GM23338 (cell line): ENCODE results near the gene ACOXL. TPM values are rescaled to one million over a fixed set of nuclear protein-coding genes. Genes with fewer than 3 reads are reported as not detected.

ENCODE experiments used
- ATAC-seq: fragments of 200-7000 bp; cut with Tn5 transposase; 3 replicates; pipeline ENCODE4 v1.9.1; 2020
- DNase-seq: peaks from one replicate; pipeline ENCODE4 v3.0.0-alpha.2; 2015; ENCODE audit warnings: low spot score
- H2AFZ ChIP-seq: fragments of 200-600 bp; sonication (generic); 2 replicates; pipeline ENCODE4 v1.8.0; 2016; ENCODE audit warnings: antibody characterized with exemption, mild to moderate bottlenecking, moderate library complexity
- H3F3A ChIP-seq: fragments of 200-600 bp; sonication (generic); replicated peaks from 2 replicates; pipeline ENCODE4 v1.8.0; 2017; ENCODE audit warnings: antibody characterized with exemption, mixed run types, low read depth
- H3K27ac ChIP-seq: fragments of 200-600 bp; sonication (generic); 2 replicates; pipeline ENCODE4 v1.6.1; 2016; ENCODE audit warnings: low read depth
- H3K27me3 ChIP-seq: fragments of 200-600 bp; sonication (generic); 2 replicates; pipeline ENCODE4 v1.8.0; 2016; ENCODE audit warnings: mild to moderate bottlenecking, mixed run types, moderate library complexity; ENCODE audit not compliant: insufficient read depth
- H3K36me3 ChIP-seq: fragments of 200-600 bp; sonication (generic); 2 replicates; pipeline ENCODE4 v1.8.0; 2016; ENCODE audit warnings: mild to moderate bottlenecking; ENCODE audit not compliant: insufficient read depth
- H3K4me1 ChIP-seq: fragments of 200-600 bp; sonication (generic); 2 replicates; pipeline ENCODE4 v1.8.0; 2016; ENCODE audit warnings: mild to moderate bottlenecking, moderate library complexity; ENCODE audit not compliant: insufficient read depth
- H3K4me2 ChIP-seq: fragments of 200-600 bp; sonication (generic); 2 replicates; pipeline ENCODE4 v1.7.1; 2017; ENCODE audit warnings: mixed run types
- H3K4me3 ChIP-seq: fragments of 200-600 bp; sonication (generic); 2 replicates; pipeline ENCODE4 v1.6.1; 2016; ENCODE audit warnings: mixed run types
- H3K79me2 ChIP-seq: fragments of 200-600 bp; sonication (generic); replicated peaks from 2 replicates; pipeline ENCODE4 v1.8.0; 2017; ENCODE audit warnings: mild to moderate bottlenecking; ENCODE audit not compliant: insufficient read depth
- H3K9me2 ChIP-seq: fragments of 200-600 bp; sonication (generic); 2 replicates; pipeline ENCODE4 v1.8.0; 2017; ENCODE audit not compliant: insufficient read depth
- H4K20me1 ChIP-seq: fragments of 200-600 bp; sonication (generic); replicated peaks from 2 replicates; pipeline ENCODE4 v1.8.0; 2017; ENCODE audit warnings: mild to moderate bottlenecking; ENCODE audit not compliant: insufficient read depth
- H3K27ac Mint-ChIP-seq: 2 replicates; pipeline ENCODE4 v1.8.0; 2020; ENCODE audit warnings: inconsistent platforms, mild to moderate bottlenecking, moderate library complexity, mixed read lengths
- H3K27me3 Mint-ChIP-seq: 3 replicates; pipeline ENCODE4 v1.8.0; 2022; ENCODE audit warnings: low read depth, mild to moderate bottlenecking, moderate library complexity, mixed read lengths, inconsistent platforms; ENCODE audit not compliant: insufficient read depth, poor library complexity
- H3K36me3 Mint-ChIP-seq: 3 replicates; pipeline ENCODE4 v1.8.0; 2021; ENCODE audit warnings: low read depth, mild to moderate bottlenecking, inconsistent platforms, moderate library complexity, mixed read lengths
- H3K4me1 Mint-ChIP-seq: 3 replicates; pipeline ENCODE4 v1.8.0; 2020; ENCODE audit warnings: mild to moderate bottlenecking, inconsistent platforms, mixed read lengths
- H3K4me3 Mint-ChIP-seq: 3 replicates; pipeline ENCODE4 v1.8.0; 2021; ENCODE audit warnings: moderate library complexity, mild to moderate bottlenecking, inconsistent platforms, mixed read lengths
- H3K9me3 Mint-ChIP-seq: 3 replicates; pipeline ENCODE4 v1.8.0; 2020; ENCODE audit warnings: moderate library complexity, mild to moderate bottlenecking, inconsistent platforms, mixed read lengths
- CREB1 ChIP-seq: fragments of 250-450 bp; sonication (Bioruptor Pico); IDR thresholded peaks from 2 replicates; pipeline ENCODE4 v1.5.0; 2020; ENCODE audit warnings: low read depth, mild to moderate bottlenecking, moderate library complexity
- CTCF ChIP-seq, 2 experiments: fragments of 200-600 bp in 1 of 2; sonication (generic) in 1 of 2; conservative IDR thresholded peaks; 2 replicates each; pipeline versions ENCODE4 v1.5.1 to v1.6.1; 2016 to 2017; ENCODE audit warnings: antibody characterized with exemption in 2 of 2, low read depth in 2 of 2, mild to moderate bottlenecking in 2 of 2, moderate library complexity in 1 of 2
- ETS1 ChIP-seq: IDR thresholded peaks from 2 replicates; pipeline ENCODE4 v1.6.1; 2016; ENCODE audit warnings: antibody characterized with exemption
- EZH2 ChIP-seq: fragments of 200-600 bp; sonication (generic); IDR thresholded peaks from one replicate; pipeline ENCODE4 v1.8.0; 2017; ENCODE audit warnings: antibody characterized with exemption, mild to moderate bottlenecking, low read depth; ENCODE audit not compliant: unreplicated experiment
- EZH2phosphoT487 ChIP-seq: fragments of 200-600 bp; sonication (generic); IDR thresholded peaks from one replicate; pipeline ENCODE4 v1.8.1; 2018; ENCODE audit warnings: antibody characterized with exemption; ENCODE audit not compliant: unreplicated experiment
- JUNB ChIP-seq: IDR thresholded peaks from one replicate; pipeline ENCODE4 v1.6.1; 2016; ENCODE audit warnings: antibody characterized with exemption; ENCODE audit not compliant: unreplicated experiment
- NANOG ChIP-seq: IDR thresholded peaks from 2 replicates; pipeline ENCODE4 v1.6.1; 2016; ENCODE audit warnings: antibody characterized with exemption, borderline replicate concordance
- POLR2AphosphoS5 ChIP-seq: IDR thresholded peaks from 2 replicates; pipeline ENCODE4 v1.6.1; 2016; ENCODE audit warnings: antibody characterized with exemption, low read depth
- REST ChIP-seq: IDR thresholded peaks from one replicate; pipeline ENCODE4 v1.6.1; 2018; ENCODE audit warnings: antibody characterized with exemption; ENCODE audit not compliant: unreplicated experiment
- STAT1 ChIP-seq: IDR thresholded peaks from one replicate; pipeline ENCODE4 v1.6.1; 2016; ENCODE audit warnings: antibody characterized with exemption; ENCODE audit not compliant: unreplicated experiment
- ZNF114 ChIP-seq: fragments of 250-450 bp; sonication (Bioruptor Pico); IDR thresholded peaks from 2 replicates; pipeline ENCODE4 v1.5.0; 2020; ENCODE audit warnings: mild to moderate bottlenecking, moderate library complexity
- ZNF331 ChIP-seq: fragments of 250-450 bp; sonication (Bioruptor Pico); IDR thresholded peaks from 2 replicates; pipeline ENCODE4 v1.5.0; 2020; ENCODE audit warnings: low read depth, mild to moderate bottlenecking, moderate library complexity
- ZNF462 ChIP-seq: fragments of 250-450 bp; sonication (Bioruptor Pico); IDR thresholded peaks from 2 replicates; pipeline ENCODE4 v1.5.0; 2020; ENCODE audit warnings: mild to moderate bottlenecking, moderate library complexity
- polyA plus RNA-seq: library from polyadenylated mRNA; unstranded; fragments of >200 nt; fragmentation: Nextera tagmentation; extraction: Ambion mirVana; gene quantifications from 2 replicates; pipeline ENCODE4 v1.2.1, GENCODE V29; 2016
- total RNA-seq: library from RNA; depleted of rRNA; stranded (reverse); fragments of >200 nt; shearing (Covaris generic); gene quantifications from 2 replicates; pipeline ENCODE4 v1.2.3, GENCODE V29; 2014

Gene ACOXL
- total and polyA plus RNA-seq, 2 experiments from 2014 or later: 9.0 to 14.7 TPM

GRCh38 chr2:110998311-110998710 is 265.9 kb downstream of the ACOXL start:
- H3K27ac Mint-ChIP-seq: peak overlapping the region; percentile 32; the same call in 1 of the 2 replicates
- no peak overlapping the region for H3K4me3 Mint-ChIP-seq
- Histone ChIP-seq H3F3A (no peaks in the 10 kb centered on the region), H3K27ac (no peak overlapping the region), H3K9me2 (peaks cover 10% of the 10 kb centered on the region), H3K4me1 (peaks cover 11% of the 10 kb centered on the region), H4K20me1 (no peaks in the 10 kb centered on the region), H2AFZ (no peak overlapping the region), H3K4me2 (no peak overlapping the region), H3K4me3 (no peak overlapping the region), H3K36me3 (no peaks in the 10 kb centered on the region; the same call in 1 of the 2 replicates), H3K27me3 (no peaks in the 10 kb centered on the region), H3K79me2 (no peaks in the 10 kb centered on the region)
- no peaks in the 10 kb centered on the region for H3K9me3 Mint-ChIP-seq
- no peaks in the 10 kb centered on the region for H3K27me3 Mint-ChIP-seq
- peak; percentile 26 for DNase-seq
- H3K36me3 Mint-ChIP-seq: peaks cover 3% of the 10 kb centered on the region; the same call in 2 of the 3 replicates
- TF ChIP-seq CTCF (conservative IDR thresholded peaks at IDR 0.05; ENCODE audit: low read depth in 2 of 2) (no peak), NANOG (no peak), CREB1 (CRISPR knock-in tag) (no peak), ZNF331 (CRISPR knock-in tag) (no peak), EZH2 (no peak), EZH2phosphoT487 (no peak), POLR2AphosphoS5 (no peak), JUNB (no peak), ETS1 (no peak), STAT1 (no peak), ZNF114 (no peak), ZNF462 (CRISPR knock-in tag) (no peak), REST (no peak)
- ATAC-seq: peak; percentile 50
- H3K4me1 Mint-ChIP-seq: peaks cover 12% of the 10 kb centered on the region
